ENCODE measurements around the gene SEPTIN10. TPM values are rescaled to one million over a fixed set of nuclear protein-coding genes. Genes with fewer than 3 reads are reported as not detected.
"Not testable (repeated sequence)": the region's sequence is repeated elsewhere in the genome, so short reads cannot be mapped to it uniquely, and the experiment has no call there.

Gene SEPTIN10
- 25.6 and 37.9 TPM in 2 replicates for total RNA-seq (2014; rRNA removed; shearing (Covaris generic))

DNA sequence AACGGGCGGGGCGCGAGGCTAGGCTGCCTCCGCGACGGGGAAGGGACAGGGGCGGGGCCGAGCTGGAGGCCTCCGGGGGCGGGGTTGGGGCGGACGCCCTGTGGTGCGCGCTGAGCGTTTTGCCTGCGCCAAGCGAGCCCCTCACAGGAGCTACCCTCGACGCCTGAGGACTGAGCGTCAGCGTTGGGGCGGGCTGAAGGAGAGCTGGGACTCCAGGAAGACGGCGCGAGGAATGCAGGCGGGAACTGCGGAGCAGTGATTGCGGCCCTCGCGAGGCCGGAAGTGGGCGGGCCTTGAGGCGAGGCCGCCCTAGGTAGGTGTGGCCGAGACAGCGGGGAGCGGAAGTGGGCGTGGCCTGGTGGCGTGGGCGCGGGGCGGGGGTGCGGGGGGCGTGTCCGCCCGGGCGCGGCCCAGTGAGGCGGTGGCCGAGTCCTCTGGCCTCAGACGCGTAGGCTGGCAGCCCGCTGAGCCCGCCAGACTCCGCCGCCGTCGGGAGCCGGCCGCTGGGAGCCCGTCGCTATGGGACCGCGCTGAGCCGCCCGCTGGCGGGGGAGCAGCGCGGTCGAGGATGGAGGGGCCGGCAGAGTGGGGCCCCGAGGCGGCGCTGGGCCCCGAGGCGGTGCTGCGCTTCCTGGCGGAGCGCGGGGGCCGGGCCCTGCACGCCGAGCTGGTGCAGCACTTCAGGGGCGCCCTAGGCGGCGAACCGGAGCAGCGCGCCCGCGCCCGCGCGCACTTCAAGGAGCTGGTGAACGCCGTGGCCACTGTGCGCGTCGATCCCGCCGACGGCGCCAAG, at the start of gene SEPTIN10, which contains the start of gene SOWAHC:
Gene SEPTIN10 (minus strand): TSS at position 45 of the 793 bp plus-strand sequence. CDS start 139 bp downstream, outside the sequence.
Gene SOWAHC (plus strand): TSS at position 443 of the 793 bp plus-strand sequence. CDS start 126 bp downstream, at position 569.
- peak; percentile 98 for DNase-seq (ENCODE audit: low spot score)

DNA sequence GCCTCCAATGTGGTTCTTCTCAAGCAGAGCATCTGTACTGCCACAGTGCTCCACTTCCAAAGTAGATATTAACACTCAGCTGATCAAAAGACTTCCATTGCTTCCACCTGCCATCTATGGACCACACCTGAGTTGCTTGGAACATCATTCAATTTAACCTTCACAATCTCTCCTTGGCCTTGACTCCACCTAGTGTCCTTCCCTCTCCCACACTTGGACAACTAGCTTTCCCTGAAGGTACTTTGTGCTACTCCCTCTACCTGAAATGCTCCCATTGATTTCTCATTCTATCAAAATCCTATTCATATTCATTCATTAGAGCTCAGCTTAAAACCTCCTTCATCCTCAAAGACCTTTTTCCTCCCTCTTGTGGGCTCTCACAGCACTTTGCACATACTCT, 49.1 kb upstream of the SEPTIN10 start:
- peak; percentile 64 for DNase-seq (ENCODE audit: low spot score)

DNA sequence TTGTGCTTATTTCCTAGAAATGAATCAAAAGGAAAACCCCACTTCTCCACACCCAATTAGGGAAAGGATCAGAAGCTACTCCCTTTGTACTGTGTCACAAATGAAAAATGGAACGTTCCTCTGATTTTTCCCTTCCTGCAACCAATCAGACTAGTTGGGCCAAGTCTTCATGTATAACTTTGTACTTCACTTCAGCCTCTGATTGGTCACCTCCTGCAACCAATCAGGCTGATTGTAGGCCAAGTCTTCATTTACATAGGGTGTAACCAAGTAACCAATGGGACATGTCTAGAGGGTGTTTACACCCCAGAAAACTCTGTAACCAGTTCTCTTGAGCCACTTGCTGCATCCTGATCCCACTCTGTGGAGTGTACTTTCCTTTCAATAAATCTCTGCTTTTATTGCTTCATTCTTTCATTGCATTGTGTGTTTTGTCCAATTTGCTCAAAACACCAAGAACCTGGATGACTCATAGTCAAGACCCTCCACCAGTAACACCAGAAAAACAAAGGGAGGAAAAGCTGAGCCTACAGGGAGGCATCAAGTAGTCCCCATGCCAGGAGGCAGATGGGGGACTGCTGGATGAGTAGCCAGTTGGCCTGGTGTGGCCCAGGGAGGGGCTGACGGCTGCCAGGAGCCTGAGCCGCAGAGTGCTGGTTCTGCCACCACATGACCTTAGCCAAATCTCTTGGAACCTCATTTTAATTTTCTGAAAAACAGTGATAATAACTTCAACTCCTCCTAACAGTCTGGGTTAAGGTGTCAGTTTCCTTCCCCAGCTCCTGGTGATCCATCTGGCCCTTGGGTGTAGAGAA, 46.5 kb upstream of the SEPTIN10 start:
- no peak for DNase-seq (ENCODE audit: low spot score)

DNA sequence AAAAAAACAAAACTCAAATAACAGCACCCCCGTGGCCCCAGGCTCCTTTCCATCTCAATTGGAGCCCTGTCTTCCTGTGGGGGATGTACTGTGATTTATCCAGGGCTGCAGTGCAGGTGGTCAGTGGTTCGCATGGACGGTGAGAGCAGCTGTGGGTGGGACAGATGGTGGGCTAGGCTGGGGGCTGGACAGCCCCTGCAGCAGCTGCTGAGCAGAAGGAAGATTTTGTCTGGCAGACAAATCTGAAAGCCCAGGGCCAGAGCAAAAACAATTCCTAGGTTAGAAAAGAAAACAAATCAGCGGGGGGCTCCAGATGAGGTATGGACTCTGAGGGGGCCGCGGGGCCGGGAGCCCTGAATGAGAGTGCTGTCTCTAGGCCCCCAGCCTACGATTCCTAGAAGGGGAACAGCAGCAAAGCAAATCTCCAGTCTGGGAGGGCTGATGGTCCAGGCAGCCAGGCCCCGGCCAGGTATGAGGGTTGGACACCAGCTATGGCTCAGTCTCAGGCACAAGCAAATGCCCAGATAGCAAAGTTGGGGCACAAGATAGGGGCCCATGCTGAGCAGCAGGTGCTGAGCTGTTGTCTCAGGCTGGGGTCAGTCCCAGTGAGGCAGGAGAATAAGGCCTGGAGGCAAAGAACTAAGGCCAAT, 45.8 kb upstream of the SEPTIN10 start:
- no peak for DNase-seq (ENCODE audit: low spot score)

DNA sequence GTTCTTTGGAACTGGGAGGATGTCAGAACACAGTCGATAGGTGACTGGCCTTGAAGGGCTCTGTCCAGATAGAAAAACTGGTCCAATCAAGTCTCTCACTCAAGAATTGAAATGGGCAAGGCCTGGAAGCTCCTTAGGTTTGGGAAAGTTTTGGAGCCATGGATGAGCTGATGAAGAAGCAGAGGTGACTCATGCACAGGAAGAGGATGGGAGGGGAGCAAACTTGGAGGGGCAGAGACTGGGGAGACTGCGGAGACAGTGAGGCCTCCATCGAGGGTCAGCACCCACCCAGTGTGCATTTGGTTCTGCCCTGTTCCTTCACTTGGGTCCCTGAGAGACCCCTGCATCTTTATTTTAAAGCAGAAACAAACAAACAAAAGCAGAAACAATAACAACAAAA, 41.5 kb upstream of the SEPTIN10 start:
- no peak for DNase-seq (ENCODE audit: low spot score)

DNA sequence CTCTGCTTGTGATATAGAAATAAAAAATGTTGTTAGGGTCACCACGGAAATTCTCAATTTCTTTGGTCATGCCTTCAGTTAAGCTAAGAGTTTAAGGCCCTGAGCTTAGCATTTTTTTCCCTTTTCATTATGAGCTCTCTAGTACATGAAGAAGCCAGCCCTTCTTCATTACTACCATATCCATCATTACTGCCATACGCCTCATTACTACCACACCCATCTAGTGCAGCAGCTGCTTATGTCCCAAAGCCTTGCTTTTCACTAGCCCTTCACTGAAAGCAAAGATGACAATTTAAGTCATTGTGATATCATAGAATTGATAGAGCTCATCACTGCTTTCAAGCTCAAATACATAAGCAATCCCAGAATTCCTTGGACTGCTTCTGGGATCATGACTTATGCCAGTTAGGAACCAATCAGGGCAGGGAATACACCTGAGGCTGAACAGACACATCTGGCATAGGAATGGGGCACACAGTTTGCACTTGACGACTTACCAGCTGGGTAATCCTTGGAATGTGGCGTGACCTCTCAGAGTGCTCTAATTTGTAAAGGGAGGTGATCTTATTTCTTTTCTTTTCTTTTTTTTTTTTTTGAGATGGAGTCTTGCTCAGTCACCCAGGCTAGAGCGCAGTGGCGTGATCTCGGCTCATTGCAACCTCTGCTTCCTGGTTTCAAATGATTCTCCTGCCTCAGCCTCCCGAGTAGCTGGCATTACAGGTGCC, 40.7 kb upstream of the SEPTIN10 start:
- no peak for DNase-seq (ENCODE audit: low spot score)

DNA sequence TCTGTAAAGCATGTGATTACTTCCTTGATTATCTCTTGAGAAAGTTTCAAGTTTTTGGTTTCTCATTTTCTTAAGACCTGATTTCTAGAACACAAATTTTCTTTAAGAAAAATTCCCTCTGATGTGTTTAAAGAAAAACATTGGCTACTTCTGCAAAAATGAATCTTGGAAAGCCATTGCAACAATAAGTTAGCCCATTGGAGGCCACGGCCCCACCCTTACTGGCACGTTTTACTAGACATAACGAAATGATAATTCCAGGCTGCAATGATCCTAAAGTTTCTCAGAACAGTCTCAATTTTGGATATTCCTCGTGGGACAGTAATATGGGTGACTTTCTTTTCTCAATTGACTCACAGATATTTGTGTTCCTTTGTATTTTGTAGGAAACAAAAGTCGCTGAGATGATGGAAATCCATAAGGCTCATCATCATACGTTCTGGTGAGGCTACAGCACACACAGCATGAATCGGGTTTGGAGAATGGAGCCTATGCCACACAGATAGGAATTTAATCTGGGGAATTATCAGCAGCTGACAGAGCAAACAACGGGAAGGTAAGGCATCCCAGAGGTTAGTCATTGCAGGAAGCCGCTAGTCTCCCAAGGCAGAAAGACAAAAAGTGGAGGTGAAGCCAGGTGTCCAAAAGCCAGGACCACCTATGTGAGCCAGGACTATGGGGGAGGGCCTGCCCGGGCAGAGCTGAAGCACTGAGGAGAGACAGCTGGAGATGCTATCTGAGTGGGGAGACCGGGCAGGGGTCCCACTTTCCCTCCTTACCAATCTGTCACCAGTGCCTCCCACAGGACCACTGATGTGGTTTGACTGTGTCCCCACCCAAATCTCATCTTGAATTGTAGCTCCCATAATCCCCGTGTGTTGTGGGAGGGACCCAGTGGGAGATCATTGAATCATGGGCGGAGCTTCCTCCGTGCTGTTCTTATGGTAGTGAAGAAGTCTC, 36.2 kb upstream of the SEPTIN10 start:
- no peak for DNase-seq (ENCODE audit: low spot score)

DNA sequence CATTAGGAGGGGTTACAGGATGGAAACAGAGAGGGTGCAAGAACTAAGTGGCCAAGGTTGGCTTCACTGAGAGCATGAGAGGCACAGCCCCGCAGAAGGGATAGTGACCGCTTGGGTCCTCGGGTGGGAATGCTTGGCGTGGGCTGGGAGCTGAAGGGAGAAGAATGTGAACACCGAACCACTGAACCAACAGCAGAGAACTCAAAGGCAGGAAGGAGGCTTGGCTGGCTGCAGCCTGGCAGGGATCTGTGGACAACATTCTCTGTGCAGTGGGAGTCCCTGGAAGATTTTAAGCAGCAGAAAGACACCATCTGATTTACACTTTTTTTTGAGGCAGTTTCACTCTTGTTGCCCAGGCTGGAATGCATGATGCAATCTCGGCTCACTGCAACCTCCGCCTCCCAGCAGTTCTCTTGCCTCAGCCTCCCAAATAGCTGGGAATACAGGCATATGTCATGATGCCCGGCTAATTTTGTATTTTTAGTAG, 34.3 kb upstream of the SEPTIN10 start:
- DNase-seq (ENCODE audit: low spot score): no peak

DNA sequence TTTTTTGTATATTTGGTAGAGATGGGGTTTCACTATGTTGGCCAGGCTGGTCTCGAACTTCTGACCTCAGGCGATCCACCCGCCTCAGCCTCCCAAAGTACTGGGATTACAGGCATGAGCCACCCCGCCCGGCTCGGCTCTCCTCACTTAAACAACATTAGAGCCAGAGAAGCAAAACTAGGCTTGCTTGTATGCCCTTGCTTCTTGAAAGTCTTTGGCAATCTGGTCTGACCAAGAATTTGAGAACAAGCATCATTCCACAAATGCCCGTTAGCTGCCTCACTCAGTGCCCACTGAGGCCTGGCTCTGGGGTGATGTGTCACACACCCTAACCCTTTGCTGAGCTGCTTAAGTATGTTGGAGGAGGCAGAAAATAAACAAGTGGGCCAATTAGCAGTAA, 33.9 kb upstream of the SEPTIN10 start:
- no peak for DNase-seq (ENCODE audit: low spot score)

DNA sequence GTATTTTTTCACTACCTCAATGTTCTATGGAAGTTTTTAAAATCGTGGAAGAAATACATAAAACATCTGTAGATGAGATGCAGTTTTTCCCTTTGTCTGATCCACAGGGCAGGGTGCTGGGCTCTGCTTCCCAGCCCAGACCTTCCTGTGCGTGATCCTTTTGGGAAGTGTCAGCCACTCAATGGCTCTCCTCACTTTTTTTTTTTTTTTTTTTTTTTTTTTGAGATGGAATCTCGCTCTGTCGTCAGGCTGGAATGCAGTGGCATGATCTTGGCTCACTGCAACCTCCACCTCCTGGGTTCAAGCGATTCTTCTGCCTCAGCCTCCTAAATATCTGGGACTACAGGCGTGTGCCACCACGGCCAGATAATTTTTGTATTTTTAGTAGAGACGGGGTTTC, 33.2 kb upstream of the SEPTIN10 start:
- no peak for DNase-seq (ENCODE audit: low spot score)

DNA sequence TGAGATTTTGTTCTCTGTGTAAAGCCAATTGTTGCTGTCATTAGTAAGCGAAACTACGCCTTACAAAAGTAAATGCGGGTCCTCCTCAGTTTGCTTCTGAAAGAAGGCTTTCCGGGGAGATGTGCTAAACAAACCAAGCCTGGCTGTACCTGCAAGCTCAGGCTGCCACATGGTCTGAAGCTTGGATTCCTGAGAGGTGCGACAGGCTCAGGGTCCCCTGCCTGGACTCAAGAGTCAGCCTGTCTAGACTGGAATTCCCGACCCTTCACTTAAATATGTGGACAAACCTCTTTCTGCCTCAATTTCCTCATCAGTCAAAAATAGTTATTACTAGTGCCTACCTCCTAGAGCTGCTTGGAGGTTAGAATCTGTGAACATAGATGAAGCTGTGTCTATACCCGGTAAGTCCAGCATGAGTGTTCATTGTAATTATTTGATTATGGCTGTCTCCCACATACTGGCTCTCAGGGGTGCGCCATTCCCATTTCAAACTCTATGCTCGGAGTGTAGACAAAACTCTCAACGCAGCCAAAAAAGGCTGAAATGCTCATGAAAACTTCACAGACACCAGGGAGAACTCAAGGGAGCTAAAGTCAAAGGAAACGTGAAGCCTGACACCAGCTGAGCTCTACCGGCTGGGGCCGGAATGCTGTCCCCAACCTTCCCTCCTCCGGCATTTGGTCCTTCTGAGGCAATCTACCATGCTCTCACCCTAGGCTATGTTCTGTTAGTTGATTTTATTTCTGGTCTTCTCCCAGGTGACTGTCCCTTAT, 31.8 kb upstream of the SEPTIN10 start:
- DNase-seq (ENCODE audit: low spot score): no peak

DNA sequence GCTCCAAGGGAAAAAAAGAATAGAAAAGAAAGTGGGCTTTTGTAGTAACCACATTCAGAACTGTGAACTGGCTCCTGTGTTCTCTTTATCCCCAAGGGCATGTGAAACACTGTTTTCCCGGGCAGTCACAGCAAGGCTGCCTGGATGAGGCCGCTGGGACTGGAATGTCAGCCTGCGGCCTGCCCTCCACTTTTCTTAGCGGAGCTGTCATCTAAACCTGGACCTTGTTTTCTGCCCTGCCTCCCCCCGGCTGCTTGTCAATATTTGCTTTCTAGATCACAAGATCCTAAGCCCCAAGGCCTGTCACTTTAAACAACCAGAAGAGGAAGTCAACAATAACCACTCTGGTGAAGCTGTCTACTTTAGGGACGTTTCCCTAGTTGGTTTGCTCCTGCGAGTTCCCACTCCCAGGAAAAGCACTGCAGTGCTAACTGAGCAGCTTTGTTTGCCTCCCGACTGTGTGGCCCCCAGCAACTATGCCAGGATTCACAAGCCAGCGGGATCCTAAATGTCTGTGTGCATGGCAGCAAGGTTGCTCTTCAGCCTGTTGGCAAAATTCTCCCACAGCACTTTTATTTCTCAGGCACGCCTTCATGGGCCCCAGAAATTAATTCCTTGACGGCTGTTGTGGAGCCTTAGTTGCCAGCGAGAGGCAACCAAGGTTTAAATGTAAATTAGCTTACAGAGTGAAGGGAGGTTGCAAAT, 31.0 kb upstream of the SEPTIN10 start:
- DNase-seq (ENCODE audit: low spot score): peak; percentile 71

DNA sequence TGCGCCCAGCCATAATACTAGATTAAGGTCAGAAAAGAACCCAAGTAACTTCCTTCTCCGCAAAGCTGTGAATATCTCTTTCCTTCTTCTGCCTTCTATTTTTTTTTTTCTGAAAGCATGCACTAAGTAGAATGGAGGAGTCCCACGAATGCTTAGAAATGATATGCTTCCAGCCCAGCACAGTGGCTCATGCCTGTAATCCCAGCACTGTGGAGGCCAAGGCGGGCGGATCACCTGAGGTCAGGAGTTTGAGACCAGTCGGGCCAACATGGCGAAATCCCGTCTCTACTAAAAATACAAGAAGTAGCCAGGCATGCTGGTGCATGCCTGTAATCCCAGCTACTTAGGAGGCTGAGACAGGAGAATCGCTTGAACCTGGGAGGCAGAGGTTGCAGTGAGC, 26.2 kb upstream of the SEPTIN10 start:
- not testable (repeated sequence) for DNase-seq (ENCODE audit: low spot score)

DNA sequence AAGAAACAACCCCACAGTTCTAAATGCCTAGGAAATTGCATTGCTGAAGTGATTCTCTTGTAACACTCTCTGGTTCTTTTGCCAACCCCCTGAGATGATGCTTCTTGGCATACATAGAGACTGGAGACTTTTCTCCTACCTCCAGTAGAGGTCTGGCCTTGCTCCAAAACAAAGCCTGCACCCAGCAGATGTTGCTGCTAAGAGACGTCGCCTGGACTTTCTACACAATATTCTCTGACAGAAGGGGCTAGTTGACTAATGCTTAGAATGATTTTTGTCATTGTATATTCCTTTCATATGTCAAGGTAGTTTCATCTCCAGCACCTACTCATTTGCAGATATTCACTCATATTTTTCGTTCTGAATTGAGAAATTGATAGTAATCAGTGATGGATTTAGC, 25.0 kb upstream of the SEPTIN10 start:
- peak; percentile 48 for DNase-seq (ENCODE audit: low spot score)

DNA sequence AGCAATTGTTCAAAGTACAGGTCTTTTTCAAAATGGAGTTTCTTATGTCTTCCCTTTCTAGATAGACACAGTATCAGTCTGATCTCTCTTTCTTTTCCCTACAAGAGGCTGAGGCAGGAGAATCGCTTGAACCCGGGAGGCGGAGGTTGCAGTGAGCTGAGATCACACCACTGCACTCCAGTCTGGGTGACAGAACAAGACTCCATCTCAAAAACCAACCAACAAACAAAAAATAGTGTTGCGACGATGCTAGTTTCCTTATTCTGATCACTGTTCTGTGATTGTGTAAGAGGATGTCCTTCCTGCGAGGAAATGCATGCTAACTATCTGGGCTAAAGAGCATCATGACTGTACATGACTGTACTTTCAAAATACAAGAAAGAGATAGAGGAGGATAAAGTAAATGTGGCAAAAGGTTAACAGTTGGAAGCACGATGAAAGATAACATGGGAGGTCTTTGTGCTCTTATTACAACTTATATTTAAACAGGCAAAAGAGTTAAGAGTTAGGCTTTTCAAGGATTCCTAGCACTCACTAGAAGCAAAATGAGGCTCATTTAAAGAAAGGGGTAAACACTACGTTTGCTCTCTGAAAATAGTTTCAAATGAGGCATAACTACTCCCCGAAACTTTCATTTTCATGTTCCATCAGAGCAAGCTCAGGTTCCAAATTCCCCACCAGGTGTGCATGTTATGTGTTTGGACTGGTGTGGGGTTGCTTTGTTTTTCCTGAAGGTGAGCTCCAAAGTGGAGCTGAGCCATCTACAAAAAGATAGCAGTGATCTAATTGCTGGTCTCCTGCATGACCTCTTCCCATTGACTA, 24.2 kb upstream of the SEPTIN10 start:
- peak; percentile 32 for DNase-seq (ENCODE audit: low spot score)

DNA sequence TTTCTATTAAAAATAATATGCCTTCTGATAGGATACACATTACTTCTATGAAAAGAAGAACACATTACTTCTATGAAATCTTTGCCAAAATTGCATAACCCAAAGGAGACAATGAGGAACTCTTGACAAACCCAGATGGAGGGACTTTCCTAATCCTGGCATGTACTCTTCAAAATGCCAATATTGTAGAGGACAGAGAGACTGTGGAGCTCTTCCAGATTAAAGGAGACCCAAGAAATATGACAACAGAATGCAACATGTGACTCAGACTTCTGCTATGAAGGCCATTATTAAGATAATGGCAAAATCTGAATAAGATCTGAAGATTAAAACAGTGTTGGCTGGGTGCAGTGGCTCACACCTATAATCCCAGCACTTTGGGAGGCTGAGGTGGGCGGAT, 22.6 kb upstream of the SEPTIN10 start:
- no peak for DNase-seq (ENCODE audit: low spot score)

DNA sequence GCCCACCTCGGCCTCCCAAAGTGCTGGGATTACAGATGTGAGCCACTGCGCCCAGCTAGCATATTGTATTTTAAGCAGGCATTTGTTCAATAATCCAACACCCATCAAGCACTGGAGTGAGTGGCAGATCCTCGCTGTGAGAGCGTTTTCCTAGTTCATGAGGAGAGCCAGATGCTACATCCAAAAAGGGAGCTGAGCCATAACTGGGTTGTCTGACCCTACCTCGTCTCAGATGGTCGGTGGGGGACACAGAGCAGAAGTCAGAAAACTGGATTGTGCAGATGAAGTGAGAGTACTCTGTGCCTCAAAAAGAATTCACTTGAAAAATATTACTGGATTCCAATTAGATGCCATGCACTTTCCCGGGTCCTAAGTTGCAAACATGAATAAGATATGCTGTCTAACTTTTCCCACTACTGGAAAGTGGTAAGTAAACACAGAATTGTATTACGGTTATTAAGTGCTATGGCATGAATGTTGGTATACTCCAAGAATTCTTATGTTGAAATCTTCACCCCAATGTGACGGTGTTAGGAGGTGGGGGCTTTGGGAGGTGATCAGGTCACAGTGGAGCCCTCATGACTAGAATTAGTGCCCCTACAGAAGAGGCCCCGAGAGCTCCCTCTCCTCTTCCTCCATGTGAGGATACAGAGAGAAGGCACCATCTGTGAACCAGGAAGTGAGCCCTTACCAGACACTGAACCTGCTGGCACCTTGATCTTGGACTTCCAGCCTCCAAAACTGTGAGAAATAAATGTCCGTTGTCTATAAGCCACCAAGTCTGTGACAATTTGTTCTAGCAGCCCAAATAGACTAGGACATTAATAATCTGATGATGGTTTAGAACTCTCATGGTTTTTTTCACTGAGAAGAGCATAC, 21.9 kb upstream of the SEPTIN10 start:
- DNase-seq (ENCODE audit: low spot score): no peak
